Tibial nerve (tissue), 3 donors: ENCODE measurements around the gene FNDC3B.
"Not testable (repeated sequence)": the region's sequence is repeated elsewhere in the genome, so short reads cannot be mapped to it uniquely, and the experiment has no call there.

Experiments
- POLR2A ChIP-seq, 2 donors: fragments of 450-650 bp; IDR thresholded peaks; one replicate each; pipeline ENCODE4 v1.6.1; 2017; ENCODE audit warnings: antibody characterized with exemption in 2 of 2, mild to moderate bottlenecking in 2 of 2, moderate library complexity in 2 of 2
- TF ChIP-seq, protein P1 (sequence below), 5 experiments: fragments of 200-600 bp in 3 of 5; fragments of 450-650 bp in 2 of 5; sonication (generic) in 3 of 5; IDR thresholded peaks; one replicate each; pipeline ENCODE4 v1.5.1; 2016 to 2019; ENCODE audit warnings: antibody characterized with exemption in 5 of 5, mild to moderate bottlenecking in 3 of 5, moderate library complexity in 2 of 5

DNA sequence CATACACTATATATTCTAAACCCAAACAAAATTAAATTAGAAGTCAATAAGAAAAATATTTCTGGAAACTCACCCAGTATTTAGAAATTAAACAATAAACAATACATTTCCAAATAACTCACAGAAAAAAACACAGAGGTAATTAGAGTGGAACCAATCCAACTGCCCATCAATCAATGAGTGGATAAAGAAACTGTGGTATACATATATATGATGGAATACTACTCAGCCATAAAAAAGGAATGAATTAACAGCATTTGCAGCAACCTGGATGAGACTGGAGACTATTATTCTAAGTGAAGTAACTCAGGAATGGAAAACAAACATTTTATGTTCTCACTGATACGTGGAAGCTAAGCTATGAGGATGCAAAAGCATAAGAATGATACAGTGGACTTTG is 37.8 kb upstream of the FNDC3B start:
- TF ChIP-seq POLR2A (IDR thresholded peaks at IDR 0.05): not testable (repeated sequence)
- TF ChIP-seq, protein P1, sequence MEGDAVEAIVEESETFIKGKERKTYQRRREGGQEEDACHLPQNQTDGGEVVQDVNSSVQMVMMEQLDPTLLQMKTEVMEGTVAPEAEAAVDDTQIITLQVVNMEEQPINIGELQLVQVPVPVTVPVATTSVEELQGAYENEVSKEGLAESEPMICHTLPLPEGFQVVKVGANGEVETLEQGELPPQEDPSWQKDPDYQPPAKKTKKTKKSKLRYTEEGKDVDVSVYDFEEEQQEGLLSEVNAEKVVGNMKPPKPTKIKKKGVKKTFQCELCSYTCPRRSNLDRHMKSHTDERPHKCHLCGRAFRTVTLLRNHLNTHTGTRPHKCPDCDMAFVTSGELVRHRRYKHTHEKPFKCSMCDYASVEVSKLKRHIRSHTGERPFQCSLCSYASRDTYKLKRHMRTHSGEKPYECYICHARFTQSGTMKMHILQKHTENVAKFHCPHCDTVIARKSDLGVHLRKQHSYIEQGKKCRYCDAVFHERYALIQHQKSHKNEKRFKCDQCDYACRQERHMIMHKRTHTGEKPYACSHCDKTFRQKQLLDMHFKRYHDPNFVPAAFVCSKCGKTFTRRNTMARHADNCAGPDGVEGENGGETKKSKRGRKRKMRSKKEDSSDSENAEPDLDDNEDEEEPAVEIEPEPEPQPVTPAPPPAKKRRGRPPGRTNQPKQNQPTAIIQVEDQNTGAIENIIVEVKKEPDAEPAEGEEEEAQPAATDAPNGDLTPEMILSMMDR (IDR thresholded peaks at IDR 0.05): not testable (repeated sequence)
